PFSK-1 (cell line): ENCODE results near the gene GPR37.

Source experiments
- FOXP2 ChIP-seq: optimal IDR thresholded peaks from 2 replicates; pipeline ENCODE3; 2011; ENCODE audit warnings: borderline replicate concordance, control low read depth, inconsistent platforms; ENCODE audit not compliant: insufficient read depth; ENCODE audit errors: extremely low read length, extremely low read depth
- POLR2AphosphoS5 ChIP-seq: IDR thresholded peaks from 2 replicates; pipeline ENCODE4 v1.6.1; 2012; ENCODE audit warnings: low read depth, mild to moderate bottlenecking, control low read depth, low read length, moderate library complexity
- TAF1 ChIP-seq: IDR thresholded peaks from 2 replicates; pipeline ENCODE4 v1.6.1; 2012; ENCODE audit warnings: low read length, control low read depth, borderline replicate concordance; ENCODE audit not compliant: insufficient read depth
- TF ChIP-seq, protein P1 (sequence below), 2 experiments: IDR thresholded peaks; 2 replicates each; pipeline versions ENCODE4 v1.6.1 to v1.8.0; 2011 to 2012; ENCODE audit warnings: low read depth in 2 of 2, low read length in 2 of 2, control low read depth in 1 of 2, inconsistent platforms in 1 of 2, mild to moderate bottlenecking in 1 of 2, moderate library complexity in 1 of 2; ENCODE audit not compliant: insufficient read depth in 1 of 2

DNA sequence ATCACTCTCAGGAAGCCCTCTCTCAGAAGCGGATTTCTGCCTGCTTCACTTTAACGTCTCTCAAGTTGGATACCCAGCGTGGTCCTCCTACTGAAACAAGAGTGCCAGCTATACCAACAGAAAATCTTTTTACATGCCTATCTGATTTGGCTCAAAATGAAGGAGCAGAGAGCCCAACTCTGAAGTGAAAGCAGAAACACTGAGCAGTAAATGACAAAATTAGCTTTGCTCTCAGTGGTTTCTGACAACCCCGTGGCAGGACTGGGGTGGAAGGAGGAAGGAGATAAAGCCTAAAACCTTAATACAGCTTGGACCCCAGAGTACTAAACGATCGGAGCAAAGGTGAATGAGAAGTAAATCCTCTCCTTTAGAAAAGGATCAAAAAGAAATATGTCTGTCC, 25.1 kb upstream of the GPR37 start:
- TF ChIP-seq FOXP2 (no peak), TAF1 (no peak), POLR2AphosphoS5 (no peak)
- TF ChIP-seq, protein P1, sequence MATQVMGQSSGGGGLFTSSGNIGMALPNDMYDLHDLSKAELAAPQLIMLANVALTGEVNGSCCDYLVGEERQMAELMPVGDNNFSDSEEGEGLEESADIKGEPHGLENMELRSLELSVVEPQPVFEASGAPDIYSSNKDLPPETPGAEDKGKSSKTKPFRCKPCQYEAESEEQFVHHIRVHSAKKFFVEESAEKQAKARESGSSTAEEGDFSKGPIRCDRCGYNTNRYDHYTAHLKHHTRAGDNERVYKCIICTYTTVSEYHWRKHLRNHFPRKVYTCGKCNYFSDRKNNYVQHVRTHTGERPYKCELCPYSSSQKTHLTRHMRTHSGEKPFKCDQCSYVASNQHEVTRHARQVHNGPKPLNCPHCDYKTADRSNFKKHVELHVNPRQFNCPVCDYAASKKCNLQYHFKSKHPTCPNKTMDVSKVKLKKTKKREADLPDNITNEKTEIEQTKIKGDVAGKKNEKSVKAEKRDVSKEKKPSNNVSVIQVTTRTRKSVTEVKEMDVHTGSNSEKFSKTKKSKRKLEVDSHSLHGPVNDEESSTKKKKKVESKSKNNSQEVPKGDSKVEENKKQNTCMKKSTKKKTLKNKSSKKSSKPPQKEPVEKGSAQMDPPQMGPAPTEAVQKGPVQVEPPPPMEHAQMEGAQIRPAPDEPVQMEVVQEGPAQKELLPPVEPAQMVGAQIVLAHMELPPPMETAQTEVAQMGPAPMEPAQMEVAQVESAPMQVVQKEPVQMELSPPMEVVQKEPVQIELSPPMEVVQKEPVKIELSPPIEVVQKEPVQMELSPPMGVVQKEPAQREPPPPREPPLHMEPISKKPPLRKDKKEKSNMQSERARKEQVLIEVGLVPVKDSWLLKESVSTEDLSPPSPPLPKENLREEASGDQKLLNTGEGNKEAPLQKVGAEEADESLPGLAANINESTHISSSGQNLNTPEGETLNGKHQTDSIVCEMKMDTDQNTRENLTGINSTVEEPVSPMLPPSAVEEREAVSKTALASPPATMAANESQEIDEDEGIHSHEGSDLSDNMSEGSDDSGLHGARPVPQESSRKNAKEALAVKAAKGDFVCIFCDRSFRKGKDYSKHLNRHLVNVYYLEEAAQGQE (IDR thresholded peaks at IDR 0.05; ENCODE audit: insufficient read depth in 1 of 2, low read depth in 2 of 2, low read length in 2 of 2) = no peak
